ENCODE data around the gene STPG3. TPM values are rescaled to one million over a fixed set of nuclear protein-coding genes. Genes with fewer than 3 reads are reported as not detected.

The STPG3 gene
- total and polyA plus RNA-seq, 10 donors = not detected

DNA sequence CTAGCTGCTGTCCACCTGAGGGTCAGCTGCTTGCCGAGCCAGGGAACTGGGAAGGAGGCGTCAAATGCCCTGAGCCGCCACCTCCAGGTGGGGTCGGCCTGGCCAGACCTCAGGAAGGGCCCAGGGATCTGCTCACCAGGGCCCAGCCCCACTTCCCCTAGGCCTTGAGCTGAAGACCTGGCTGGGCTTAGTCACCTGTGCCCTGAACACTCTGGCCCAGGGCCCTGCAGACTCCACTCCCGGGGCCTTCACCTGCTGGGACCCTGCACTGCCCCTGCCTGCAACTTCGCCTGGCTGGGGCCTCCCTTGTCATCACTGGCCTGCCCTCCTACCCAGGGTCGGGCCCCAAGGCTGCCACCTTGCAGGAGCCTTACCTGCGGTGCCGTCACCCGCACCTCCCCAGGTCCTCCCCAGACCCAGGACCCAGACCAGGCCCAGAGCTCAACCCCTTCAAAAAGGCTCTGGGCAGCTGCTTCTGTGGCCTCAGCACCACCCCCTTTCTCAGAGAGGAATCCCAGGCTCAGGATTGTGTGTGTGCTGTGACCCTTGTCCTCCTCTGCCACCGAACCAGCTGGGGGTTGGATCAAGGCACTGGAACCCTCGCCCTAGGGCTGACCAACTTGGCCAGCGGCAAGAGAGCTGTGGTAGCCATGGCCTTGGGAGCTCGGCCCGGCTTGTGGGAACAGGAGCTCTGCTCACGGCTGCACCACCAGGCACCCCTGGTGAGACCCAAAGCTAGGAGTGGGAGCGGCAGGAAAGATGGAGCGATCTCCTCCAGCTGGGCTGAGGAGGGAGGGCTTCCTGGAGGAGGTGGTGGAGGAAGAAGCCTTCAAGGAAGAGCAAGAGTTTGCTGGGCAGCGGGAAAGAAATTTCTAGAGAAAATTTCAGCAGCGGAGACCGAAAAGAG lies 2.9 kb downstream of the STPG3 start:
- intact Hi-C loops (cut with DNase I; ENCODE audit: low total_unique reads) = no loop called here
- 72 to 82% (median 80%) methylated on average over 13 to 21 of the region's 21 CpGs for WGBS, 5 donors

GRCh38 chr9:137254624-137255447 lies 3.8 kb downstream of the STPG3 start, which contains the start of gene NELFB:
Gene NELFB, plus strand, starts transcription at chr9:137255327.
- peak within 1 kb of the TSS in 7 of 8 donors; percentile 61 to 92 (median 88) for H3K27ac ChIP-seq
- intact Hi-C loops (cut with DNase I; ENCODE audit: low total_unique reads) = no loop called here
- peak within 1 kb of the TSS; percentile 90 to 100 (median 100) for H3K4me3 ChIP-seq
- H3K27me3 ChIP-seq (replicated peaks in 1 of 7) = no peaks in the 10 kb centered on the region
- DNase-seq = peak; percentile 99
- peaks cover 0 to 35% (median 22%) of the 10 kb centered on the region in 6 donors for H3K36me3 ChIP-seq
- no peaks in the 10 kb centered on the region for H3K9me3 ChIP-seq
- peaks cover 9 to 56% (median 31%) of the 10 kb centered on the region in 6 donors for H3K4me1 ChIP-seq
- TF ChIP-seq POLR2A (IDR thresholded peaks at IDR 0.05) (peak in 1 of 3 donors; percentile 59), CTCF (IDR thresholded peaks at IDR 0.05 in 8 of 11, conservative IDR thresholded peaks at IDR 0.05 in 3 of 11) (peak in 3 of 11 experiments; percentile 29 to 42 (median 30)), POLR2AphosphoS5 (IDR thresholded peaks at IDR 0.05) (peak; percentile 87 to 89 (median 88))
- WGBS, 5 donors = 3 to 8% (median 3%) methylated on average over 35 to 105 of the region's 105 CpGs

More for the DNA sequence above, 2.9 kb downstream of the STPG3 start:
- Histone ChIP-seq H3K27me3 (replicated peaks in 1 of 7) (no peaks in the 10 kb centered on the region), H3K4me1 (peaks cover 9 to 52% (median 31%) of the 10 kb centered on the region in 6 donors), H3K36me3 (peaks cover 0 to 29% (median 17%) of the 10 kb centered on the region in 6 donors), H3K27ac (peak overlapping the region in 6 of 8 donors; percentile 48 to 92 (median 89)), H3K9me3 (no peaks in the 10 kb centered on the region), H3K4me3 (peak overlapping the region; percentile 90 to 100 (median 100))
- no peak for TF ChIP-seq CTCF (IDR thresholded peaks at IDR 0.05 in 8 of 11, conservative IDR thresholded peaks at IDR 0.05 in 3 of 11)
- no peak for TF ChIP-seq POLR2A (IDR thresholded peaks at IDR 0.05)
- TF ChIP-seq POLR2AphosphoS5 (IDR thresholded peaks at IDR 0.05) = no peak
- DNase-seq = no peak

DNA sequence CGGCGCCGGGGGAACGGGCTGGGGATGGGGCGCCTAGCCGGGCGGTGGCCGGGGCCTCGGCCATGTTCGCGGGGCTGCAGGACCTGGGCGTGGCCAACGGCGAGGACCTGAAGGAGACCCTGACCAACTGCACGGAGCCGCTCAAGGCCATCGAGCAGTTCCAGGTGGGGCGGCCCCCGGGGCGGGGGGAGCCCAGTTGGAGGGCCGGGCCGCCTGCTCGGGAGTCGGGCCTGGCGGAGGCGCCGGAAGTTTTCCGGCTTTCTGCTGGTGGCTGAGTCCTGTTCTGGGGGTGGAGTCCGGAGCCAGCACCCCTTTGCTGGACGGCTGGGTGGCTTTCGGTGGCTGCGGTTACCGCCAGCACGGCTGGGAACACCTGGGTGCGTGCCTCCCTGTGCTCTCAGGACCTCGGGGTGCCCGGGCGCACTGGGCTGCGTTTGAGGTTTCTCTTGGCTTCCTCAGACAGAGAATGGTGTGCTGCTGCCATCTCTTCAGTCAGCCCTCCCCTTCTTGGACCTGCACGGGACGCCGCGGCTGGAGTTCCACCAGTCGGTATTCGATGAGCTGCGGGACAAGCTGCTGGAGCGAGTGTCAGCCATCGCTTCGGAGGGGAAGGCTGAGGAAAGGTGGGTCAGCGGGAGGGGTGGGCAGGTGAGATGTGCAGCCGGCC lies 4.5 kb downstream of the STPG3 start:
- H3K27me3 ChIP-seq (replicated peaks in 1 of 7) = no peaks in the 10 kb centered on the region
- no peak for TF ChIP-seq POLR2A (IDR thresholded peaks at IDR 0.05)
- TF ChIP-seq POLR2AphosphoS5 (IDR thresholded peaks at IDR 0.05) = no peak
- peak in 1 of 11 experiments; percentile 0 for TF ChIP-seq CTCF (IDR thresholded peaks at IDR 0.05 in 8 of 11, conservative IDR thresholded peaks at IDR 0.05 in 3 of 11)
- peak overlapping the region; percentile 90 to 100 (median 100) for H3K4me3 ChIP-seq
- H3K36me3 ChIP-seq = peaks cover 0 to 38% (median 22%) of the 10 kb centered on the region in 6 donors
- peak overlapping the region in 7 of 8 donors; percentile 61 to 92 (median 88) for H3K27ac ChIP-seq
- no peak for DNase-seq
- H3K4me1 ChIP-seq = peaks cover 9 to 56% (median 31%) of the 10 kb centered on the region in 6 donors
- WGBS, 5 donors = 2 to 12% (median 3%) methylated on average over 9 to 51 of the region's 51 CpGs
- no peaks in the 10 kb centered on the region for H3K9me3 ChIP-seq
- intact Hi-C loops (cut with DNase I; ENCODE audit: low total_unique reads) = no loop called here

Data from spleen (tissue), 11 donors.